ENCODE measurements around the gene GSK3A.

GSK3A gene

DNA sequence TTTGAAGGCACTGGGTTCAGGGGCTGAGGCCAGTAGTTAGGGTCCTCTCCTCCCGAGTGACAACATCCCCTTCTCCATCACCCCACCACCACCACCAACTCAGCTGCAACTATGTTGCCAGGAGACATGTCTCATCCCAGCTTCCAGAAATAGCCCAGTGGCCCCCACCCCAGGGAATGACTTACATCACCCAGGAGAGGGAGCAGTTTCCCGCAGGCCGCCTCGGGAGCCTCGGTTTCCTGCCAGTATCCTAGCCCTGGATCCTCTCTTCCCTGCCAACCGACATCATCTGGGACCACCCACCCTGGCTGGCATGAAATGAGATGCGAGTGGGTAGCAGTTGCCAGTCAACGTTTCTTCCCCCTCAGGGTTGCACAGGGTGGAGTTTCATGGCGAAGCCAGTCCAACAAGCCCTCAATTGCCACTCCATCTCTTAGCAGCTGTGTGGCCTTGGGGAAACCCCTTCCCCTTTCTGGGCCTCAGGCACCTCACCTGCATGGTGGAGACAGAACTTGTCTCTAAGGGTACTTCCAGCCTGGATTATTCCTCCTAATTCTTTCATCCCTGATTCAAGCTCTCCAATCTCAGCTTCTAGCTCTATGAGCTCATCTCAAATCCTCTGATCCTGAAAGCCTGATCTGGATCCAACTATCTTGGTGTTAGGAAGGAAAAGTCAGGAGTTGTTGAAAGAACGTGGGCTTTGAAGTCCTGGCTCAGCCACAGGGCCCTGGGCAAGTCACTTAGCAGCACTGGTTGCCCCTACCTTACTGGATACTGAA lies 3.9 kb upstream of the GSK3A start:
- H3K4me3 ChIP-seq (ENCODE audit: low read depth, low read length), result no peak overlapping the region
- TF ChIP-seq, protein P1, sequence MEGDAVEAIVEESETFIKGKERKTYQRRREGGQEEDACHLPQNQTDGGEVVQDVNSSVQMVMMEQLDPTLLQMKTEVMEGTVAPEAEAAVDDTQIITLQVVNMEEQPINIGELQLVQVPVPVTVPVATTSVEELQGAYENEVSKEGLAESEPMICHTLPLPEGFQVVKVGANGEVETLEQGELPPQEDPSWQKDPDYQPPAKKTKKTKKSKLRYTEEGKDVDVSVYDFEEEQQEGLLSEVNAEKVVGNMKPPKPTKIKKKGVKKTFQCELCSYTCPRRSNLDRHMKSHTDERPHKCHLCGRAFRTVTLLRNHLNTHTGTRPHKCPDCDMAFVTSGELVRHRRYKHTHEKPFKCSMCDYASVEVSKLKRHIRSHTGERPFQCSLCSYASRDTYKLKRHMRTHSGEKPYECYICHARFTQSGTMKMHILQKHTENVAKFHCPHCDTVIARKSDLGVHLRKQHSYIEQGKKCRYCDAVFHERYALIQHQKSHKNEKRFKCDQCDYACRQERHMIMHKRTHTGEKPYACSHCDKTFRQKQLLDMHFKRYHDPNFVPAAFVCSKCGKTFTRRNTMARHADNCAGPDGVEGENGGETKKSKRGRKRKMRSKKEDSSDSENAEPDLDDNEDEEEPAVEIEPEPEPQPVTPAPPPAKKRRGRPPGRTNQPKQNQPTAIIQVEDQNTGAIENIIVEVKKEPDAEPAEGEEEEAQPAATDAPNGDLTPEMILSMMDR (IDR thresholded peaks at IDR 0.05; ENCODE audit: borderline replicate concordance, insufficient read depth, low read depth, low read length), result no peak

DNA sequence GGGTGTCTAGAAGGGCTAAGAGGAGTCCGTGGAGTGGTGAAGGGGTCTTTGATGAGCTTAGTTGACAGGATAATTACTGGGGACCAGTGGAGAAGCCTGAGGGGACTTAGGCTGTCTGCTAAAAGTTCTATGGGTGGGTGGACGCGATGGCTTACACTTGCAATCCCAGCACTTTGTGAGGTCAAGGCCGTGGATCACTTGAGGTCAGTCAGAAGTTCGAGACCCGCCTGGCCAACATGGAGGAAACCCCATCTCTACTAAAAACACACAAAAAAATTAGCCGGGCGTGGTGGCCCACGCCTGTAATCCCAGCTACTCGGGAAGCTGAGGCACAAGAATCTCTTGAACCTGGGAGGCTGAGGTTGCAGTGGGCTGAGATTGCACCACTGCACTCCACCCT lies 2.8 kb upstream of the GSK3A start:
- H3K4me3 ChIP-seq (ENCODE audit: low read depth, low read length), result peak overlapping the region; percentile 24

DNA sequence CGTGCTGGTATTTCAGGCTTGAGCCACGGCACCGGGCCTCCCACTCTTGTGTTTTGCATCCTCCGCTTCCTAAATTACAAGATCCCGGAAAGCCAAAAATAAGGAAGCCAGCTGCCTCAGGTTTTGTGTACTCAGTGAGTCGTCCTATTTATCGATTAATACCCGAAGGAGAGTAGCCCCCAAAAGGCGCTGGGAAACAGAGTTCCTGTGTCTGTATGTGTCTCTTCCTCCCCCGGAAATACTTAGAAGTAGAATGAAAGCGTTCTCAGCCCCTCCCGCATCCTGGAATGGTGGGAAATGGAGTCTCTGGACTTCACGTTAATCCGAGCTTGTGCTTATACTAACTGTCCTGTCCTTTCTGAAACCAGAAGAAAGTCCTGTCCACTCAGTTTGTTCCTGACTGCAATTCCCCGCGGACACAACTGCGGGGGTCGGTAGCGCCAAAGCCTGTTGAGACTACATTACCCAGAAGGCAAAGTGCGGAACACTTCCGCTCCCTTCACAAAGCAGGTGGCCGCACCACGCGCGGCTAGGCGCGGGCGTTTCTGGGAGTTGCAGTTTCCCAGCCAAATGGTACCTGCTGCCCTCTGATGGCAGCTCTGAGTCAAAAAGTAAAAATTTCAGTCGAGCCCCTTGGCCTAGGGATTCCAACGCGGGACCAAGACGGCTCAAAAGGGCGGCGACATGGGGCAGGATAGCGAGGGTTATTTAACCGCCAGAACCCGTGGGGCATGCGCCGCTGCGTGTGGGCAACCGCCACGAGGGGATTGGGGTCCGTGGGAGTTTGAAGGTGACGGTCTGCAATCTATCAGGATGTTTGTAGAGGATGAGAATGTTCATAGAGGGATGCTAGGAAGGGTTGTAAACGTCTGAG lies 2.2 kb upstream of the GSK3A start:
- TF ChIP-seq, protein P1 (IDR thresholded peaks at IDR 0.05; ENCODE audit: borderline replicate concordance, insufficient read depth, low read depth, low read length), result peak; percentile 60
- H3K4me3 ChIP-seq (ENCODE audit: low read depth, low read length), result peak overlapping the region; percentile 78

More for the DNA sequence above, 2.8 kb upstream of the GSK3A start:
- TF ChIP-seq, protein P1 (IDR thresholded peaks at IDR 0.05; ENCODE audit: borderline replicate concordance, insufficient read depth, low read depth, low read length), result no peak

DNA sequence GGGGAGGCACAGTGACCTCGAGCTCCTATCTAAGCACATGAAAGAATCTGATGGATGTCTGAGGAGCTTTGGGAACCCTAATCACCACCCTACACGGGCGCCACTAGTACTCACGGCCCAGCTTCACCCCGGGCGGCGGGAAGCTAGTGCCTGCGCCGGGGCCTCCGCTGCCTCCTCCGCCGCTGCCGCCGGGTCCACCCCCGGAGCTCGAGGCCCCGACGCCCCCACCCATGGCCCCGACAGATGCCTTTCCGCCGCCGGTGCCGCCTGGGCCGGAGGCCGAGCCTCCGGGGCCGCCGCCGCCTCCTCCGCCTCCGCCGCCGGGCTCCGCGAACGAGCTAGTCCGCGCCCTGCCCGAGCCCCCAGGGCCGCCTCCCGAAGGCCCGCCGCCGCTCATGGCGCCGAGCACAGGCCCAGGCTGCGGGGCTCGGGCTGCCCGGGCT lies 312 bp downstream of the GSK3A start:
- TF ChIP-seq, protein P1 (IDR thresholded peaks at IDR 0.05; ENCODE audit: borderline replicate concordance, insufficient read depth, low read depth, low read length), result no peak
- peak overlapping the region; percentile 78 for H3K4me3 ChIP-seq (ENCODE audit: low read depth, low read length)

DNA sequence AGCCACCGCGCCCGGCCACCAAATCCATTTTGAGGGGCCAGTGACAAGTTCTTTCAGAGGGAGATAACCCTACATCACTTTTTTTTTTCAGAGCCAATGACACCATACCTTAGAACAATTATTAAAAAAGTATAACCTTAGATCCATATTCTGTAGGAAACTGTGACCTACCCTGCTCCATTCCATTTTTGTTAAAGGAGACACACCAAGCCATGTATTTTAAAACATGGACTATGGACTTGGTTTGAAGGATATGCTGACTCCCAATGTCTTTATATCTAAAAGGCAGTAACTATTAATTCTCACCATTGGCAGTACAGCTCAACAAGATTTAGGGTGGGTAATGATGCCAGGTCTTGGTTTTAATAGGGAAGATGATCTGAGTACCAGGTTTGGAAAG lies 1.1 kb downstream of the GSK3A start:
- H3K4me3 ChIP-seq (ENCODE audit: low read depth, low read length), result peak overlapping the region; percentile 78
- TF ChIP-seq, protein P1 (IDR thresholded peaks at IDR 0.05; ENCODE audit: borderline replicate concordance, insufficient read depth, low read depth, low read length), result no peak

DNA sequence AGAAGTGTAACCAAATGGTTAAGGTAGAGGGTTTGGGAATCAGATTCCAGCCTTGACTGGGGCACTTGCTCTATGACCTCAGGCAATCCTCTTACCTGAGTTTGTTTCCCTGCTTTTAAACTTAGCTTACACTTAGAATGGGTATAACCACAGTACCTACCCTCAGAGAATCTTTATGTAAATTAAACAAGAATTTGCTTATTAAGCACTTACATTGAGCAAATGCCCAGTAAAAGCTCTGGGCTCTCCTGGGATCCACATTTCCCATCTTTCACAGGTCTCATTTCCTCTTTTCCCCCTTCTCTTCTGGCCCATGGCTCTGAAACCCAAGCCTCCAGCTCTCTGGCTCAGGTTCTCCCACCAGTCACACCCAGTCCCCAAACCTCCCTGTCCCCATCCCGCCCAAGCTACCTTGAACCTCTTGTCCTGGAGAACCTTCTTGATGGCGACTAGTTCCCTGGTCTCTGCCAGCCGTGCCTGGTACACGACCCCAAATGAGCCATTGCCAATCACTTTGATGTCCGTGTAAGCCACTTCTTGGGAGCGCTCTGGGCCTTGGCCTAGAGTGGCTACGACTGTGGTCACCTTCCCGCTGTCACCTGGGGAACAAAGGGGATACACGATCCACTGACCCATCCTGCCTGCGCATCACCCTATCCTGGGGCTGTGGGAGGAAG lies 2.7 kb downstream of the GSK3A start:
- H3K4me3 ChIP-seq (ENCODE audit: low read depth, low read length), result no peak overlapping the region
- TF ChIP-seq, protein P1 (IDR thresholded peaks at IDR 0.05; ENCODE audit: borderline replicate concordance, insufficient read depth, low read depth, low read length), result no peak
